Astrocyte (in vitro differentiated cells and primary cell): ENCODE results near the gene C2CD5.

Experiments
- EZH2 ChIP-seq: IDR thresholded peaks from 2 replicates; pipeline ENCODE4 v1.6.1; 2012; ENCODE audit warnings: mild to moderate bottlenecking, low read length, inconsistent platforms; ENCODE audit not compliant: insufficient read depth
- TF ChIP-seq, protein P1 (sequence below): IDR thresholded peaks from 2 replicates; pipeline ENCODE4 v1.5.1; 2011; ENCODE audit warnings: low read depth, mild to moderate bottlenecking, inconsistent platforms, low read length, moderate library complexity; ENCODE audit not compliant: insufficient read depth

DNA sequence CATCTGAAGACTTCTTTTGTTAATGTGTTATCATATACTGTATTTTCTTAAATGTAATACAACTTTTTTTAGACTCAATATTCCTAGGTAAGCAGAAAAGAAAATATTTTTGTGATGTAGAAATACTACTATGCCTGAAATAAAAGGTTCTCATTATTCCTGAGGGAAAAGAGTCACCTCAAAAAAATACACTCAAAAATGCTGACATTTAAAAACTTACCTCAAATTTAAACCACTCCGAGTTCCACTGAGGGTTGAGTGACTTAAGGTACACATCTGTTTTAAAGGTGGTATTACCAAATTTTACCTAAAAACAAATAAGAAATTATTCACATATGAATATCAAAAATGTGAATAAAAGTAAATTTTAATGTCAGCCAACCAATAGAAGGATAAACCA, 9.3 kb downstream of the C2CD5 start:
- TF ChIP-seq, protein P1, sequence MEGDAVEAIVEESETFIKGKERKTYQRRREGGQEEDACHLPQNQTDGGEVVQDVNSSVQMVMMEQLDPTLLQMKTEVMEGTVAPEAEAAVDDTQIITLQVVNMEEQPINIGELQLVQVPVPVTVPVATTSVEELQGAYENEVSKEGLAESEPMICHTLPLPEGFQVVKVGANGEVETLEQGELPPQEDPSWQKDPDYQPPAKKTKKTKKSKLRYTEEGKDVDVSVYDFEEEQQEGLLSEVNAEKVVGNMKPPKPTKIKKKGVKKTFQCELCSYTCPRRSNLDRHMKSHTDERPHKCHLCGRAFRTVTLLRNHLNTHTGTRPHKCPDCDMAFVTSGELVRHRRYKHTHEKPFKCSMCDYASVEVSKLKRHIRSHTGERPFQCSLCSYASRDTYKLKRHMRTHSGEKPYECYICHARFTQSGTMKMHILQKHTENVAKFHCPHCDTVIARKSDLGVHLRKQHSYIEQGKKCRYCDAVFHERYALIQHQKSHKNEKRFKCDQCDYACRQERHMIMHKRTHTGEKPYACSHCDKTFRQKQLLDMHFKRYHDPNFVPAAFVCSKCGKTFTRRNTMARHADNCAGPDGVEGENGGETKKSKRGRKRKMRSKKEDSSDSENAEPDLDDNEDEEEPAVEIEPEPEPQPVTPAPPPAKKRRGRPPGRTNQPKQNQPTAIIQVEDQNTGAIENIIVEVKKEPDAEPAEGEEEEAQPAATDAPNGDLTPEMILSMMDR = no peak
- no peak for TF ChIP-seq EZH2
